Body of pancreas (tissue), 4 donors: ENCODE data around the gene OLFML3. TPM values are rescaled to one million over a fixed set of nuclear protein-coding genes. Genes with fewer than 3 reads are reported as not detected.

Experiments used
- ATAC-seq: fragments of 150-250 bp; one replicate; pipeline ENCODE4 v1.9.1; 2016
- DNase-seq, 4 donors: peaks; one replicate each; pipeline ENCODE4 v3.0.0-alpha.2; 2019
- H3K27ac ChIP-seq, 4 donors: fragments of 200-600 bp; sonication (generic); 1 replicate in 3 of 4; 2 replicates in 1 of 4; pipeline versions ENCODE4 v1.5.1 to v1.6.1; 2016 to 2019; ENCODE audit warnings: mild to moderate bottlenecking in 1 of 4, mixed read lengths in 1 of 4, moderate library complexity in 1 of 4
- H3K27me3 ChIP-seq, 2 donors: fragments of 200-600 bp; sonication (generic); one replicate each; pipeline ENCODE4 v1.6.0; 2016; ENCODE audit warnings: mild to moderate bottlenecking in 1 of 2
- H3K36me3 ChIP-seq, 2 donors: fragments of 200-600 bp; sonication (generic); replicated peaks in 1 of 2; 2 replicates each; pipeline ENCODE4 v1.5.1; 2016; ENCODE audit warnings: low read depth in 2 of 2; ENCODE audit not compliant: insufficient read depth in 1 of 2
- H3K4me1 ChIP-seq: fragments of 200-600 bp; sonication (generic); one replicate; pipeline ENCODE4 v1.6.0; 2016
- H3K4me3 ChIP-seq, 2 donors: fragments of 200-600 bp; sonication (generic); 1 replicate in 1 of 2; 2 replicates in 1 of 2; pipeline ENCODE4 v1.5.1; 2016 to 2019
- H3K9me3 ChIP-seq, 3 donors: fragments of 200-600 bp; sonication (generic); 1 replicate in 2 of 3; 2 replicates in 1 of 3; pipeline ENCODE4 v1.5.1; 2016
- CTCF ChIP-seq, 7 experiments: fragments of 450-650 bp in 4 of 7; fragments of 200-600 bp in 3 of 7; sonication (generic) in 3 of 7; IDR thresholded peaks; one replicate each; pipeline ENCODE4 v1.5.1; 2016 to 2019; ENCODE audit warnings: antibody characterized with exemption in 7 of 7
- POLR2A ChIP-seq, 3 donors: fragments of 450-650 bp; IDR thresholded peaks; one replicate each; pipeline ENCODE4 v1.6.1; 2016; ENCODE audit warnings: antibody characterized with exemption in 3 of 3, mild to moderate bottlenecking in 2 of 3
- WGBS, 2 donors: methylation state at CpG; one replicate each; pipeline ENCODE4 v1.1.5; 2017; 5-methylcytosine and 5-hydroxymethylcytosine counted together
- intact Hi-C: fragments of 100-400 bp; cut with DNase I; formaldehyde crosslinking; loops from one replicate; pipeline ENCODE4 v1.15.1; 2023
- total RNA-seq, 2 donors: library from RNA; depleted of rRNA; stranded (reverse); fragments of >200 nt; gene quantifications; one replicate each; pipeline ENCODE4 v1.1.0, GENCODE V29; 2016

The OLFML3 gene, protein sequence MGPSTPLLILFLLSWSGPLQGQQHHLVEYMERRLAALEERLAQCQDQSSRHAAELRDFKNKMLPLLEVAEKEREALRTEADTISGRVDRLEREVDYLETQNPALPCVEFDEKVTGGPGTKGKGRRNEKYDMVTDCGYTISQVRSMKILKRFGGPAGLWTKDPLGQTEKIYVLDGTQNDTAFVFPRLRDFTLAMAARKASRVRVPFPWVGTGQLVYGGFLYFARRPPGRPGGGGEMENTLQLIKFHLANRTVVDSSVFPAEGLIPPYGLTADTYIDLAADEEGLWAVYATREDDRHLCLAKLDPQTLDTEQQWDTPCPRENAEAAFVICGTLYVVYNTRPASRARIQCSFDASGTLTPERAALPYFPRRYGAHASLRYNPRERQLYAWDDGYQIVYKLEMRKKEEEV
- 10 to 100 TPM in 1 of 2 donors, 1 to 10 TPM in 1; 9.9 to 30.7 TPM for total RNA-seq

DNA sequence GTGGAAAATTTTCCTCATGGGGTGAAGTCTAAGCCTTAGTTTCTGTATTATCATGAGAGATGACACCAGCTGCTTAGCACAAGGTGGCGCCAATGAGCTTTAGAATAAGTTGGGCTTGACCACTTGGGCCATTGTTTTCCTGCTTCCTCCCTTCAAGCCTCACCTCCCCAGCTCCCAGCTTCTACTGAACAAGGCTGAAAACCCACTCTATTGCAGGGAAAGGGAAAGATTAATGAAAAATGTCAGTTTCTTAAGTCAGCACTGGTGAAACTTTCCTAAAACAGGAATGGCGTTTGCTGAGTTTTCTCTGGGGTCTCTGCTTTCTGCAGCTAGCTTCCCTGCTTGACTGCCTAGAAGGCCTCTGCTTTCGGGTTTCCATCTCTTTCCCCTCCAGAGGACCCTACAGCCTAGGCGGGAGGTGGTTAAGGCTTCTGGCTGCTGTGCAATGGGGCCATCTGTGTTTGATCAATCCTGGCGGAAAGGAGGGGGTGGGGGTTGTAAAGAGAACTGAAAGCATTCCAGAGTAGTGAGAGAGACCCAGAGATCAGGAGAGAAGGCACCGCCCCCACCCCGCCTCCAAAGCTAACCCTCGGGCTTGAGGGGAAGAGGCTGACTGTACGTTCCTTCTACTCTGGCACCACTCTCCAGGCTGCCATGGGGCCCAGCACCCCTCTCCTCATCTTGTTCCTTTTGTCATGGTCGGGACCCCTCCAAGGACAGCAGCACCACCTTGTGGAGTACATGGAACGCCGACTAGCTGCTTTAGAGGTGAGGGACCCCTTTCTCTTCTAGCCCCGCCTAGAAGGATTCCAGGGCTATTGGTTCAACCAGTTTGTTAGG, at the start of gene OLFML3:
OLFML3 (plus strand) TSS at position 612 of the 840 bp plus-strand sequence; CDS start at position 655, 43 bp downstream.
- ATAC-seq (peak; percentile 79), DNase-seq (peak; percentile 82 to 91 (median 88))
- H3K36me3 ChIP-seq = no peaks in the 10 kb centered on the region
- TF ChIP-seq POLR2A (IDR thresholded peaks at IDR 0.05) (peak in 2 of 3 donors; percentile 42 to 46), CTCF (IDR thresholded peaks at IDR 0.05) (peak; percentile 33 to 76 (median 73))
- peaks cover 30% of the 10 kb centered on the region for H3K4me1 ChIP-seq
- intact Hi-C loops = no loop called here
- H3K9me3 ChIP-seq = no peaks in the 10 kb centered on the region
- no peak within 1 kb of the TSS for H3K4me3 ChIP-seq
- no peaks in the 10 kb centered on the region for H3K27me3 ChIP-seq
- WGBS, 2 donors = 22 to 25% methylated on average over 13 of the region's 13 CpGs
- H3K27ac ChIP-seq = peak within 1 kb of the TSS in 3 of 4 donors; percentile 37 to 76 (median 74)

GRCh38 chr1:113929750-113930498, 49.4 kb upstream of the OLFML3 start:
- DNase-seq (peak; percentile 61 to 72 (median 67)), ATAC-seq (peak; percentile 47)
- no peaks in the 10 kb centered on the region for H3K36me3 ChIP-seq
- peak overlapping the region; percentile 81 to 98 (median 95) for H3K27ac ChIP-seq
- 0 to 1% methylated on average over 13 to 44 of the region's 64 CpGs for WGBS, 2 donors
- peak; percentile 15 to 67 (median 24) for TF ChIP-seq POLR2A (IDR thresholded peaks at IDR 0.05)
- TF ChIP-seq CTCF (IDR thresholded peaks at IDR 0.05) = peak in 3 of 7 experiments; percentile 5 to 10 (median 8)
- peak overlapping the region; percentile 72 to 99 for H3K4me3 ChIP-seq
- intact Hi-C loops = no loop called here
- no peaks in the 10 kb centered on the region for H3K27me3 ChIP-seq
- no peaks in the 10 kb centered on the region for H3K9me3 ChIP-seq
- peaks cover 48% of the 10 kb centered on the region for H3K4me1 ChIP-seq

DNA sequence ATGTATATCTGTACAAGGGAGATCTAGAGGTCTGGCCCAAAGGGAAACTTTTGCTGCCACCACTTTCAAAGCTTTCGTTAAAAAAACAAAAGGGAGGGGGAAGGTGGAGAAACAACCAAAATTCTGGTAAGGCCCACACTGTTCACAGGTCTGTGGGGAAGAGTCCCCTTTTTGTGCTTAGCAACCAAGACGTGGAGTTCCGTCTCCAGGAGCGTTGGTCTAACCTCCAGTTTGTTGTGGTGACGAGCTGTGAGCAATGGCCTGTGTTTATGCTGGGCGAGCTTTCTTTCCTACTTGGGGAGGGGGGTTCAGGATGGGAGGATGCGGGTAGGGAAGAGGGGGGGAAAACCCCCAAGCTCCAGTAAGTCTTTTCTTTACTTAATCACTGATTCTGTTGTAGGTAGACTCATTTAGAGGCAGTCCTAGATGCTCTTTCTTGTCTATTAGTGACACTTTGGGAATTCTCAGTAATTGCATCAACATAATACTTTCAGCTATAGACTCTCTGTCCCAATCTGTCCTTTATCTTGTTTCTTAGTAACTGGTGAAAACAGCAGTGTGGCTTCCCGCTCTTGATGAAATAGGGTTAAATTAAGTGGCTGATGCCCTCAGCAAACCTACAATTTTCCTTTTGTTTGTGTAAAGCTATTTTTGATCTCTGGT, 48.6 kb upstream of the OLFML3 start:
- intact Hi-C loops = no loop called here
- DNase-seq (peak; percentile 27 to 54 (median 40)), ATAC-seq (peak; percentile 16)
- H3K9me3 ChIP-seq = no peaks in the 10 kb centered on the region
- 1 to 3% methylated on average over 8 of the region's 8 CpGs for WGBS, 2 donors
- no peaks in the 10 kb centered on the region for H3K27me3 ChIP-seq
- H3K4me3 ChIP-seq = peak overlapping the region; percentile 72 to 99
- H3K27ac ChIP-seq = peak overlapping the region in 3 of 4 donors; percentile 92 to 98 (median 98)
- H3K36me3 ChIP-seq = no peaks in the 10 kb centered on the region
- TF ChIP-seq POLR2A (IDR thresholded peaks at IDR 0.05) = no peak
- no peak for TF ChIP-seq CTCF (IDR thresholded peaks at IDR 0.05)
- peaks cover 48% of the 10 kb centered on the region for H3K4me1 ChIP-seq

DNA sequence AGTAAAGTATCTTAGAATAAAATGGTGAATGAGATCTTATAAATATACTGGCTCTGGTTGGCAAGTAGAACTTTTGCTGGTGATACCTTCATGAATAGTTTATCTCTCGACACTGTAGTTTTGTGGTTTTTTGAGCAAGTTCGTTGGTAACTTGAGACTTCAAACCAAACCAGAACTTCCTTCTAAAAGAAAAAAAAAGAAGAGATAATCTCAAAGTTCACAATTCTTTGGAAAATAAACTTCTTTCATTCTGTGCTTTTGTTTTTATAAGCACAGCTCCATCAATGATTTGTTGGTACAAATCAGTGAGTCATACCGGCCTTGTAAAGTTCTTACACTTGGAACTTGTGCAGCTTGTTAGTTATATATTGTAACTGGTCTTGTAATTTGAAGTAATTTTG, 47.8 kb upstream of the OLFML3 start:
- WGBS, 2 donors = 1 to 6% methylated on average over 3 of the region's 3 CpGs
- intact Hi-C loops = no loop called here
- Histone ChIP-seq H3K27ac (peak overlapping the region in 3 of 4 donors; percentile 92 to 98 (median 98)), H3K9me3 (no peaks in the 10 kb centered on the region), H3K4me1 (peaks cover 48% of the 10 kb centered on the region), H3K27me3 (no peaks in the 10 kb centered on the region), H3K36me3 (no peaks in the 10 kb centered on the region), H3K4me3 (no peak overlapping the region)
- TF ChIP-seq CTCF (IDR thresholded peaks at IDR 0.05) (no peak), POLR2A (IDR thresholded peaks at IDR 0.05) (no peak)
- ATAC-seq (no peak), DNase-seq (no peak)
